Transverse colon (tissue), 4 donors: Measurements from ENCODE around the gene MARCHF9.

ENCODE experiments used
- CTCF ChIP-seq, 5 experiments: fragments of 200-600 bp in 3 of 5; fragments of 450-650 bp in 2 of 5; sonication (generic) in 3 of 5; IDR thresholded peaks; 1 replicate in 2 of 5; 2 replicates in 3 of 5; pipeline ENCODE4 v1.5.1; 2016 to 2017; ENCODE audit warnings: antibody characterized with exemption in 5 of 5, inconsistent platforms in 3 of 5, mild to moderate bottlenecking in 2 of 5, moderate library complexity in 1 of 5
- EP300 ChIP-seq: sonication (generic); formaldehyde crosslinking; IDR thresholded peaks from one replicate; pipeline ENCODE4 v1.6.1; 2017; ENCODE audit warnings: antibody characterized with exemption, low read depth
- POLR2A ChIP-seq: fragments of 450-650 bp; IDR thresholded peaks from one replicate; pipeline ENCODE4 v1.6.1; 2016; ENCODE audit warnings: antibody characterized with exemption, mild to moderate bottlenecking, moderate library complexity
- POLR2AphosphoS5 ChIP-seq, 3 donors: sonication (generic); formaldehyde crosslinking; IDR thresholded peaks; one replicate each; pipeline ENCODE4 v1.6.1; 2016; ENCODE audit warnings: antibody characterized with exemption in 3 of 3

DNA sequence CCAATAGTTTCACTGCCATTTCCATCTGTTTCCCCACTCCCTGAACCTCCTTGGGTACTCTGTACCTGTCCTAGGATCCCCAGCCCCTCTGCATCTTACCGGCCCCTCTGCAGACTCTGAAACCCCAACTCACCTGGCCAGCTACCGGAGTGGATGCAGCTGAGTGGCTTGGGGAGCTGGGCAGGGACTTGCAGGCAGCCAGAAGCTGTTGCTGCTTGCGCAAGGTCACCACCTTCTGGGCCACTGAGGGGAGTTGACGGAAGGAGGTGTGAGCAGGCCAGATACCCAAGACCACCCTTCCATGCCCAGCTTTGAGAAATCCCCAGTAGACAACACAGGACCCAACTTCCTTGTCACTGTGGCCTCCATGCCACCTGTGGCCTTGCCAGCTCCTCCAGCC, 22.6 kb upstream of the MARCHF9 start:
- TF ChIP-seq CTCF (IDR thresholded peaks at IDR 0.05), result no peak
- TF ChIP-seq POLR2AphosphoS5 (IDR thresholded peaks at IDR 0.05), result no peak
- no peak for TF ChIP-seq POLR2A
- no peak for TF ChIP-seq EP300
